ENCODE measurements around the gene B3GNT7.

B3GNT7 gene

GRCh38 chr2:231384109-231384435, 11.4 kb upstream of the B3GNT7 start:
- no peak for DNase-seq (ENCODE audit: low spot score)

GRCh38 chr2:231384970-231385369, 10.5 kb upstream of the B3GNT7 start:
- no peak for DNase-seq (ENCODE audit: low spot score)

GRCh38 chr2:231385429-231385828, 10.1 kb upstream of the B3GNT7 start:
- DNase-seq (ENCODE audit: low spot score), result no peak

- no peak for DNase-seq (ENCODE audit: low spot score)
These were observed 9.1 kb upstream of the B3GNT7 start for GRCh38 chr2:231386446-231386845.

- DNase-seq (ENCODE audit: low spot score), result no peak
These were observed 7.4 kb upstream of the B3GNT7 start for GRCh38 chr2:231387904-231388724.

GRCh38 chr2:231388725-231389346, 6.7 kb upstream of the B3GNT7 start:
- no peak for DNase-seq (ENCODE audit: low spot score)

- no peak for DNase-seq (ENCODE audit: low spot score)
These were observed 4.8 kb upstream of the B3GNT7 start for GRCh38 chr2:231390667-231391066.

GRCh38 chr2:231391981-231392380, 3.5 kb upstream of the B3GNT7 start:
- no peak for DNase-seq (ENCODE audit: low spot score)

- DNase-seq (ENCODE audit: low spot score), result no peak
These were observed 2.9 kb upstream of the B3GNT7 start for GRCh38 chr2:231392431-231393148.

GRCh38 chr2:231393149-231394131, 2.1 kb upstream of the B3GNT7 start:
- no peak for DNase-seq (ENCODE audit: low spot score)

GRCh38 chr2:231394211-231395141, 1.0 kb upstream of the B3GNT7 start:
- DNase-seq (ENCODE audit: low spot score), result no peak

- DNase-seq (ENCODE audit: low spot score), result no peak
These were observed 730 bp downstream of the B3GNT7 start for GRCh38 chr2:231396058-231396821.

- no peak for DNase-seq (ENCODE audit: low spot score)
These were observed 1.8 kb downstream of the B3GNT7 start for GRCh38 chr2:231397011-231397927.

- DNase-seq (ENCODE audit: low spot score), result no peak
These were observed 2.4 kb downstream of the B3GNT7 start for GRCh38 chr2:231397928-231398294.

GRCh38 chr2:231398585-231398984, 3.1 kb downstream of the B3GNT7 start:
- DNase-seq (ENCODE audit: low spot score), result no peak

GRCh38 chr2:231399046-231399852, 3.7 kb downstream of the B3GNT7 start:
- no peak for DNase-seq (ENCODE audit: low spot score)

- no peak for DNase-seq (ENCODE audit: low spot score)
These were observed 4.6 kb downstream of the B3GNT7 start for GRCh38 chr2:231399853-231400680.

All from CD4-positive, alpha-beta T cell treated with Interleukin-6 at 100 ng/mL for 8 hours (primary cell).